H9 (cell line): ENCODE results near the gene EDC3. TPM values are rescaled to one million over a fixed set of nuclear protein-coding genes. Genes with fewer than 3 reads are reported as not detected.
A peak's percentile ranks its signal among the peaks of the same experiment; 100 is the strongest.

Source experiments
- DNase-seq: peaks from one replicate; pipeline ENCODE4 v3.0.0-alpha.2; 2017
- H2AFZ ChIP-seq: one replicate; pipeline ENCODE4 v1.6.1; 2013; ENCODE audit warnings: mild to moderate bottlenecking, low read length, control low read depth, moderate library complexity
- H2AK5ac ChIP-seq: 2 replicates; pipeline ENCODE4 v1.6.1; 2013; ENCODE audit warnings: low read length, control low read depth, mixed read lengths; ENCODE audit not compliant: insufficient read length
- H2BK120ac ChIP-seq: one replicate; pipeline ENCODE4 v1.6.1; 2013; ENCODE audit warnings: low read depth, mild to moderate bottlenecking, low read length, control low read depth, inconsistent platforms; ENCODE audit not compliant: poor library complexity, severe bottlenecking
- H2BK12ac ChIP-seq: 2 replicates; pipeline ENCODE4 v1.6.1; 2013; ENCODE audit warnings: low read length, control low read depth, mixed read lengths, low read depth; ENCODE audit not compliant: insufficient read length
- H2BK15ac ChIP-seq: 2 replicates; pipeline ENCODE4 v1.6.1; 2013; ENCODE audit warnings: low read depth, low read length, control low read depth
- H2BK20ac ChIP-seq: one replicate; pipeline ENCODE4 v1.6.1; 2013; ENCODE audit warnings: low read depth, mild to moderate bottlenecking, low read length, control low read depth, inconsistent platforms; ENCODE audit not compliant: poor library complexity, severe bottlenecking
- H2BK5ac ChIP-seq: 2 replicates; pipeline ENCODE4 v1.6.1; 2013; ENCODE audit warnings: low read length, control low read depth, mixed read lengths; ENCODE audit not compliant: insufficient read length
- H3K14ac ChIP-seq: 2 replicates; pipeline ENCODE4 v1.6.1; 2013; ENCODE audit warnings: low read length, control low read depth; ENCODE audit not compliant: insufficient read depth
- H3K18ac ChIP-seq: 2 replicates; pipeline ENCODE4 v1.6.1; 2013; ENCODE audit warnings: low read depth, mild to moderate bottlenecking, mixed read lengths, low read length, control low read depth; ENCODE audit not compliant: insufficient read length
- H3K23ac ChIP-seq: 2 replicates; pipeline ENCODE4 v1.6.1; 2013; ENCODE audit warnings: low read length, control low read depth, mixed read lengths, low read depth; ENCODE audit not compliant: insufficient read length
- H3K23me2 ChIP-seq: 2 replicates; pipeline ENCODE4 v1.6.1; 2013; ENCODE audit warnings: low read depth, mild to moderate bottlenecking, mixed read lengths, low read length, control low read depth; ENCODE audit not compliant: insufficient read length, poor library complexity, severe bottlenecking
- H3K27ac ChIP-seq: 2 replicates; pipeline ENCODE4 v1.5.1; 2013; ENCODE audit warnings: low read length, control low read depth, mixed read lengths, low read depth; ENCODE audit not compliant: insufficient read length
- H3K27me3 ChIP-seq: 2 replicates; pipeline ENCODE4 v1.6.1; 2013; ENCODE audit warnings: low read length, control low read depth, inconsistent platforms; ENCODE audit not compliant: insufficient read depth
- H3K4ac ChIP-seq: 2 replicates; pipeline ENCODE4 v1.6.1; 2013; ENCODE audit warnings: low read depth, mild to moderate bottlenecking, control low read depth, inconsistent platforms, low read length, moderate library complexity
- H3K4me1 ChIP-seq: 2 replicates; pipeline ENCODE4 v1.6.1; 2013; ENCODE audit warnings: low read length, control low read depth, inconsistent platforms; ENCODE audit not compliant: insufficient read depth
- H3K4me2 ChIP-seq: 2 replicates; pipeline ENCODE4 v1.6.1; 2013; ENCODE audit warnings: low read length, control low read depth, mixed read lengths; ENCODE audit not compliant: insufficient read length, insufficient read depth
- H3K56ac ChIP-seq: 2 replicates; pipeline ENCODE4 v1.6.1; 2013; ENCODE audit warnings: low read depth, mild to moderate bottlenecking, mixed read lengths, low read length, control low read depth; ENCODE audit not compliant: insufficient read length
- H3K79me1 ChIP-seq: 2 replicates; pipeline ENCODE4 v1.6.1; 2013; ENCODE audit warnings: low read depth, mild to moderate bottlenecking, moderate library complexity, low read length, control low read depth, inconsistent platforms; ENCODE audit not compliant: insufficient read depth, poor library complexity, severe bottlenecking
- H3K79me2 ChIP-seq: 2 replicates; pipeline ENCODE4 v1.6.1; 2013; ENCODE audit warnings: low read length, control low read depth, inconsistent platforms; ENCODE audit not compliant: insufficient read depth
- H3K9ac ChIP-seq: 2 replicates; pipeline ENCODE4 v1.6.1; 2013; ENCODE audit warnings: low read length, control low read depth, mixed read lengths; ENCODE audit not compliant: insufficient read length; ENCODE audit errors: extremely low read depth
- H3K9me3 ChIP-seq: one replicate; pipeline ENCODE4 v1.6.1; 2013; ENCODE audit warnings: low read depth, low read length, inconsistent platforms; ENCODE audit not compliant: control insufficient read depth
- H3T11ph ChIP-seq: one replicate; pipeline ENCODE4 v1.6.1; 2013; ENCODE audit warnings: mild to moderate bottlenecking, low read length, control low read depth, inconsistent platforms
- H4K20me1 ChIP-seq: one replicate; pipeline ENCODE4 v1.6.1; 2013; ENCODE audit not compliant: control insufficient read depth, insufficient read length, insufficient read depth
- H4K5ac ChIP-seq: 2 replicates; pipeline ENCODE4 v1.6.1; 2013; ENCODE audit warnings: low read depth, mild to moderate bottlenecking, mixed read lengths, low read length, control low read depth; ENCODE audit not compliant: insufficient read length
- H4K8ac ChIP-seq: replicated peaks from 2 replicates; pipeline ENCODE4 v1.6.1; 2013; ENCODE audit warnings: low read length, control low read depth, mixed read lengths, low read depth; ENCODE audit not compliant: insufficient read length
- H4K91ac ChIP-seq: 2 replicates; pipeline ENCODE4 v1.6.1; 2013; ENCODE audit warnings: low read depth, mild to moderate bottlenecking, moderate library complexity, mixed read lengths, low read length, control low read depth; ENCODE audit not compliant: insufficient read length
- H3K27ac Mint-ChIP-seq, 3 experiments: 2 replicates in 2 of 3; 3 replicates in 1 of 3; pipeline ENCODE4 v1.8.0; 2020 to 2021; ENCODE audit warnings: mixed read lengths in 3 of 3, mild to moderate bottlenecking in 1 of 3, moderate library complexity in 1 of 3
- H3K27me3 Mint-ChIP-seq: 2 replicates; pipeline ENCODE4 v1.8.0; 2021; ENCODE audit warnings: low read depth, mild to moderate bottlenecking, moderate library complexity, mixed read lengths
- H3K36me3 Mint-ChIP-seq, 3 experiments: 2 replicates in 2 of 3; 3 replicates in 1 of 3; pipeline ENCODE4 v1.8.0; 2020 to 2021; ENCODE audit warnings: low read depth in 3 of 3, mixed read lengths in 3 of 3; ENCODE audit not compliant: insufficient read depth in 1 of 3
- H3K4me1 Mint-ChIP-seq, 2 experiments: 2 replicates each; pipeline ENCODE4 v1.8.0; 2020; ENCODE audit warnings: mixed read lengths in 2 of 2
- H3K4me3 Mint-ChIP-seq, 2 experiments: 2 replicates in 1 of 2; 3 replicates in 1 of 2; pipeline ENCODE4 v1.8.0; 2020 to 2021; ENCODE audit warnings: mild to moderate bottlenecking in 2 of 2, mixed read lengths in 2 of 2, moderate library complexity in 1 of 2
- H3K9me3 Mint-ChIP-seq, 2 experiments: 2 replicates in 1 of 2; 3 replicates in 1 of 2; pipeline ENCODE4 v1.8.0; 2020; ENCODE audit warnings: mild to moderate bottlenecking in 2 of 2, mixed read lengths in 2 of 2, moderate library complexity in 1 of 2
- CTCF ChIP-seq: fragments of 200-600 bp; sonication (generic); conservative IDR thresholded peaks from 3 replicates; pipeline ENCODE4 v1.8.0; 2021; ENCODE audit warnings: antibody characterized with exemption, mild to moderate bottlenecking
- WGBS: extraction: QIAGEN DNeasy Blood & Tissue Kit; methylation state at CpG from one replicate; pipeline ENCODE4 v1.1.7; 2013; ENCODE audit warnings: missing lambda C conversion rate, low lambda C conversion rate, mixed read lengths; ENCODE audit not compliant: insufficient read length; ENCODE audit errors: extremely low coverage; 5-methylcytosine and 5-hydroxymethylcytosine counted together
- total RNA-seq: library from RNA; stranded (reverse); gene quantifications from 2 replicates; pipeline ENCODE4 v1.2.1, GENCODE V29; 2021

The EDC3 gene
- total RNA-seq, 1 experiment from 2014 or later, result 60.5 TPM

GRCh38 chr15:74614744-74615507 is 80.9 kb downstream of the EDC3 start:
- Histone ChIP-seq H2BK20ac (no peak overlapping the region), H3K79me1 (peaks cover 9% of the 10 kb centered on the region), H3K9me3 (no peaks in the 10 kb centered on the region), H3T11ph (no peak overlapping the region), H4K5ac (no peak overlapping the region), H3K23me2 (peaks cover 16% of the 10 kb centered on the region), H3K9ac (peak overlapping the region; percentile 66), H3K27me3 (no peaks in the 10 kb centered on the region; the same call in 1 of the 2 replicates), H2BK15ac (no peak overlapping the region), H3K4ac (no peak overlapping the region), H3K14ac (peak overlapping the region; percentile 61; the same call in 1 of the 2 replicates), H2BK5ac (no peak overlapping the region), H2AK5ac (no peak overlapping the region), H2BK120ac (no peak overlapping the region), H4K91ac (no peak overlapping the region), H3K23ac (no peak overlapping the region), H3K79me2 (peaks cover 25% of the 10 kb centered on the region; the same call in 1 of the 2 replicates), H3K56ac (no peak overlapping the region), H4K20me1 (no peaks in the 10 kb centered on the region), H2AFZ (no peak overlapping the region), H4K8ac (no peak overlapping the region), H3K4me1 (no peaks in the 10 kb centered on the region), H3K4me2 (peak overlapping the region; percentile 73), H3K27ac (no peak overlapping the region), H3K18ac (peak overlapping the region; percentile 57), H2BK12ac (no peak overlapping the region)
- peak; percentile 61 for DNase-seq
- no CpG with 5 or more reads among the region's 76 CpGs for WGBS
- H3K27ac Mint-ChIP-seq, result peak overlapping the region; percentile 95 to 97 (median 97)
- peaks cover 7 to 9% (median 8%) of the 10 kb centered on the region in 3 experiments; a peak in 5 of 7 replicates for H3K36me3 Mint-ChIP-seq
- no peaks in the 10 kb centered on the region for H3K9me3 Mint-ChIP-seq
- peaks cover 19% of the 10 kb centered on the region for H3K27me3 Mint-ChIP-seq
- peaks cover 19 to 22% of the 10 kb centered on the region in 2 experiments for H3K4me1 Mint-ChIP-seq
- peak overlapping the region; percentile 85 to 93 for H3K4me3 Mint-ChIP-seq
- no peak for TF ChIP-seq CTCF
